Stimulated activated CD8-positive, alpha-beta memory T cell treated with anti-CD3 and anti-CD28 coated beads, Interleukin-4, amount 100 ng/mL, for 48 hours (primary cell): ENCODE results near the gene CFAP20.
"Not testable (repeated sequence)": the region's sequence is repeated elsewhere in the genome, so short reads cannot be mapped to it uniquely, and the experiment has no call there.

Experiments used
- DNase-seq: peaks from one replicate; pipeline ENCODE4 v3.0.0-alpha.2; 2020

The CFAP20 gene

GRCh38 chr16:58095575-58095960 is 33.6 kb downstream of the CFAP20 start:
- DNase-seq, result not testable (repeated sequence)

GRCh38 chr16:58094791-58095574 is 34.2 kb downstream of the CFAP20 start:
- DNase-seq, result no peak

- no peak for DNase-seq
Observed at GRCh38 chr16:58094026-58094425, 35.2 kb downstream of the CFAP20 start.

- DNase-seq, result not testable (repeated sequence)
Observed at GRCh38 chr16:58090396-58090795, 38.8 kb downstream of the CFAP20 start.

GRCh38 chr16:58088091-58088490 is 41.1 kb downstream of the CFAP20 start:
- no peak for DNase-seq

- DNase-seq, result no peak
Observed at GRCh38 chr16:58087209-58087913, 41.8 kb downstream of the CFAP20 start.

- DNase-seq, result no peak
Observed at GRCh38 chr16:58086381-58087208, 42.6 kb downstream of the CFAP20 start.

GRCh38 chr16:58085584-58086251 is 43.5 kb downstream of the CFAP20 start:
- no peak for DNase-seq

GRCh38 chr16:58085171-58085570 is 44.0 kb downstream of the CFAP20 start:
- no peak for DNase-seq

GRCh38 chr16:58084635-58085034 is 44.5 kb downstream of the CFAP20 start:
- DNase-seq, result no peak

GRCh38 chr16:58082381-58082780 is 46.8 kb downstream of the CFAP20 start:
- DNase-seq, result no peak

GRCh38 chr16:58080657-58081056 is 48.5 kb downstream of the CFAP20 start:
- not testable (repeated sequence) for DNase-seq

GRCh38 chr16:58077796-58078195 is 51.4 kb downstream of the CFAP20 start:
- DNase-seq, result no peak

GRCh38 chr16:58076514-58076913 is 52.7 kb downstream of the CFAP20 start:
- DNase-seq, result no peak

- no peak for DNase-seq
Observed at GRCh38 chr16:58074657-58075056, 54.5 kb downstream of the CFAP20 start.

GRCh38 chr16:58073086-58073485 is 56.1 kb downstream of the CFAP20 start:
- DNase-seq, result not testable (repeated sequence)

- not testable (repeated sequence) for DNase-seq
Observed at GRCh38 chr16:58072134-58072533, 57.0 kb downstream of the CFAP20 start.

- DNase-seq, result no peak
Observed at GRCh38 chr16:58070585-58070984, 58.6 kb downstream of the CFAP20 start.
